ENCODE measurements around the gene CCDC178. TPM values are rescaled to one million over a fixed set of nuclear protein-coding genes. Genes with fewer than 3 reads are reported as not detected.

The CCDC178 gene
- total and polyA plus RNA-seq, 2 donors (not counting 3 experiments of a cell fraction or from before 2014, with no cell fraction given), result 0.80 to 1.6 TPM

- Histone ChIP-seq H3K27ac (ENCODE audit: insufficient read depth, low read depth, low read length) (no peak overlapping the region), H3K79me2 (ENCODE audit: control insufficient read depth, insufficient read depth, low read length) (no peaks in the 10 kb centered on the region), H2AFZ (ENCODE audit: low read depth, low read length) (no peak overlapping the region), H3K4me2 (ENCODE audit: insufficient read depth, low read length) (no peak overlapping the region), H3K4me3 (replicated peaks in 1 of 3; ENCODE audit: insufficient read depth in 1 of 3, low read depth in 1 of 3, low read length in 3 of 3) (no peak overlapping the region), H3K9ac (replicated peaks; ENCODE audit: extremely low read depth, insufficient read depth, low read length) (no peak overlapping the region), H3K27me3 (ENCODE audit: control insufficient read depth in 2 of 2, insufficient read depth in 2 of 2, low read length in 2 of 2) (no peaks in the 10 kb centered on the region), H3K4me1 (ENCODE audit: control insufficient read depth, extremely low read depth, insufficient read depth, low read length) (no peaks in the 10 kb centered on the region), H3K9me1 (replicated peaks; ENCODE audit: control insufficient read depth, extremely low read depth, insufficient read depth, low read length) (no peaks in the 10 kb centered on the region), H3K36me3 (ENCODE audit: control insufficient read depth in 2 of 2, extremely low read depth in 1 of 2, insufficient read depth in 2 of 2, low read length in 2 of 2) (no peaks in the 10 kb centered on the region), H3K9me3 (replicated peaks; ENCODE audit: control insufficient read depth, insufficient read depth, low read length) (no peaks in the 10 kb centered on the region), H4K20me1 (replicated peaks; ENCODE audit: control insufficient read depth, extremely low read depth, insufficient read depth, low read length) (no peaks in the 10 kb centered on the region)
- BruUV-seq (replicated peaks), result no TSS peak
- FAIRE-seq, result no peak
- TF ChIP-seq POLR2AphosphoS5 (IDR thresholded peaks at IDR 0.05; ENCODE audit: insufficient read depth, low read depth, low read length) (no peak), POLR2A (IDR thresholded peaks at IDR 0.05; ENCODE audit: low read depth, low read length) (no peak), FOS (IDR thresholded peaks at IDR 0.05; ENCODE audit: borderline replicate concordance, insufficient read depth, low read length) (no peak), EZH2 (IDR thresholded peaks at IDR 0.05; ENCODE audit: borderline replicate concordance, low read depth, low read length, severe bottlenecking) (no peak), JUN (IDR thresholded peaks at IDR 0.05; ENCODE audit: borderline replicate concordance, insufficient read depth, insufficient read length, low read depth) (no peak), MYC (IDR thresholded peaks at IDR 0.05; ENCODE audit: low read depth, low read length) (no peak), GATA2 (IDR thresholded peaks at IDR 0.05; ENCODE audit: insufficient read depth, insufficient read length, low read depth, low read length) (no peak)
- TF ChIP-seq, protein P1, sequence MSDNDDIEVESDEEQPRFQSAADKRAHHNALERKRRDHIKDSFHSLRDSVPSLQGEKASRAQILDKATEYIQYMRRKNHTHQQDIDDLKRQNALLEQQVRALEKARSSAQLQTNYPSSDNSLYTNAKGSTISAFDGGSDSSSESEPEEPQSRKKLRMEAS (IDR thresholded peaks at IDR 0.05; ENCODE audit: insufficient read depth, insufficient read length), result no peak
- TF ChIP-seq, protein P2, sequence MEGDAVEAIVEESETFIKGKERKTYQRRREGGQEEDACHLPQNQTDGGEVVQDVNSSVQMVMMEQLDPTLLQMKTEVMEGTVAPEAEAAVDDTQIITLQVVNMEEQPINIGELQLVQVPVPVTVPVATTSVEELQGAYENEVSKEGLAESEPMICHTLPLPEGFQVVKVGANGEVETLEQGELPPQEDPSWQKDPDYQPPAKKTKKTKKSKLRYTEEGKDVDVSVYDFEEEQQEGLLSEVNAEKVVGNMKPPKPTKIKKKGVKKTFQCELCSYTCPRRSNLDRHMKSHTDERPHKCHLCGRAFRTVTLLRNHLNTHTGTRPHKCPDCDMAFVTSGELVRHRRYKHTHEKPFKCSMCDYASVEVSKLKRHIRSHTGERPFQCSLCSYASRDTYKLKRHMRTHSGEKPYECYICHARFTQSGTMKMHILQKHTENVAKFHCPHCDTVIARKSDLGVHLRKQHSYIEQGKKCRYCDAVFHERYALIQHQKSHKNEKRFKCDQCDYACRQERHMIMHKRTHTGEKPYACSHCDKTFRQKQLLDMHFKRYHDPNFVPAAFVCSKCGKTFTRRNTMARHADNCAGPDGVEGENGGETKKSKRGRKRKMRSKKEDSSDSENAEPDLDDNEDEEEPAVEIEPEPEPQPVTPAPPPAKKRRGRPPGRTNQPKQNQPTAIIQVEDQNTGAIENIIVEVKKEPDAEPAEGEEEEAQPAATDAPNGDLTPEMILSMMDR (IDR thresholded peaks at IDR 0.05; ENCODE audit: extremely low read depth in 1 of 2, insufficient read depth in 1 of 2, low read depth in 1 of 2, low read length in 2 of 2), result no peak
- ChIA-PET CTCF (no interaction called here), POLR2A (no interaction called here)
- no peak for DNase-seq (ENCODE audit: low read depth, low spot score)
- dilution Hi-C loops (cut with MboI; ENCODE audit: extremely low pct_ligation_motif_present, low sequenced_read_pairs) (no loop called here), intact Hi-C loops (cut with micrococcal nuclease) (no loop called here)
These were observed 26.3 kb upstream of the CCDC178 start for GRCh38 chr18:33466822-33467221.
